HFFc6 (cell line): Measurements from ENCODE around the gene CRTC2. TPM values are rescaled to one million over a fixed set of nuclear protein-coding genes. Genes with fewer than 3 reads are reported as not detected.

Experiments used
- DNase-seq: peaks from one replicate; pipeline ENCODE4 v3.0.0-alpha.2; 2018
- H3K27ac Mint-ChIP-seq: 2 replicates; pipeline ENCODE4 v1.8.0; 2020; ENCODE audit warnings: mild to moderate bottlenecking, mixed read lengths
- H3K27me3 Mint-ChIP-seq: 2 replicates; pipeline ENCODE4 v1.8.0; 2021; ENCODE audit warnings: mild to moderate bottlenecking, moderate library complexity, mixed read lengths; ENCODE audit not compliant: insufficient read depth
- H3K36me3 Mint-ChIP-seq: 2 replicates; pipeline ENCODE4 v1.8.0; 2021; ENCODE audit warnings: low read depth, mixed read lengths
- H3K4me1 Mint-ChIP-seq: 2 replicates; pipeline ENCODE4 v1.8.0; 2020; ENCODE audit warnings: low read depth, mixed read lengths
- H3K4me3 Mint-ChIP-seq: 2 replicates; pipeline ENCODE4 v1.8.0; 2020; ENCODE audit warnings: mild to moderate bottlenecking, moderate library complexity, mixed read lengths
- H3K9me3 Mint-ChIP-seq: 2 replicates; pipeline ENCODE4 v1.8.0; 2020; ENCODE audit warnings: mild to moderate bottlenecking, mixed read lengths
- total RNA-seq, 6 experiments: library from RNA; stranded (reverse); fragmentation: NEBNext Ultra II Directional; extraction: Animal tissue kit (Norgen Biotek cat#: 25700); gene quantifications; 2 replicates in 1 of 6; 3 replicates in 5 of 6; pipeline ENCODE4 v1.2.3, GENCODE V29; 2021
- TF ChIP-seq, protein P1 (sequence below): fragments of 200-600 bp; sonication (generic); IDR thresholded peaks from 2 replicates; pipeline ENCODE4 v1.5.0; 2021; ENCODE audit warnings: antibody characterized with exemption, mild to moderate bottlenecking

CRTC2 gene
- total RNA-seq, 6 experiments from 2014 or later = 22.3 to 31.3 (median 29.1) TPM

DNA sequence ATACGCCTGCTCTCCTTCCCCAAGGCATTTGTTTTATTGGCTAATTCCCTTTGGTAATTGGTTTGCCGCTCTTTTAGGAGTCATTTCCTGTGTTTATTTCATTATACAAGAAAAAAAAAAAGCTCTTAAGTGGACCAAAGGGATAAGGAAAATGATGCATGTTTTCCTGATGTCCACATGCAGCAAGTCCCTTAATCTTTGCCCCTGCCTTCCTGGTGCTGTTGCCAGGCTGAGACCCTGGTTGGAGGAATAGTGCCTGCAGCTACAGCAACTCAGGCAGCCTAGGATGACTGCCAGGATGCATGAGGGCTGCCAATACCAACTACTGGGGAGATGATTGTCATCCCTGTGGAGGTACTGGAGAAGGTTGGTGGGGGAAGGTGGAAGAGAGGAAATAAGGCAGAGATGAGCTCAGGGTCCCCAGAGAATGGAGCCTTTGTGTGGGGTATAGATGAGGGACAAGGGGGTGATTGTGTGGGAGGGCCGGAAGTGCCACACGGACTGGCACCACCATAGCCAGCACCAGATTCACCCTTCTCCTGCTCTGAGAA is 29.5 kb downstream of the CRTC2 start:
- Mint-ChIP-seq H3K4me3 (no peak overlapping the region; the same call in 1 of the 2 replicates), H3K27me3 (peaks cover 4% of the 10 kb centered on the region), H3K9me3 (no peaks in the 10 kb centered on the region), H3K4me1 (peaks cover 21% of the 10 kb centered on the region), H3K36me3 (no peaks in the 10 kb centered on the region; the same call in 1 of the 2 replicates), H3K27ac (peak overlapping the region; percentile 81)
- TF ChIP-seq, protein P1, sequence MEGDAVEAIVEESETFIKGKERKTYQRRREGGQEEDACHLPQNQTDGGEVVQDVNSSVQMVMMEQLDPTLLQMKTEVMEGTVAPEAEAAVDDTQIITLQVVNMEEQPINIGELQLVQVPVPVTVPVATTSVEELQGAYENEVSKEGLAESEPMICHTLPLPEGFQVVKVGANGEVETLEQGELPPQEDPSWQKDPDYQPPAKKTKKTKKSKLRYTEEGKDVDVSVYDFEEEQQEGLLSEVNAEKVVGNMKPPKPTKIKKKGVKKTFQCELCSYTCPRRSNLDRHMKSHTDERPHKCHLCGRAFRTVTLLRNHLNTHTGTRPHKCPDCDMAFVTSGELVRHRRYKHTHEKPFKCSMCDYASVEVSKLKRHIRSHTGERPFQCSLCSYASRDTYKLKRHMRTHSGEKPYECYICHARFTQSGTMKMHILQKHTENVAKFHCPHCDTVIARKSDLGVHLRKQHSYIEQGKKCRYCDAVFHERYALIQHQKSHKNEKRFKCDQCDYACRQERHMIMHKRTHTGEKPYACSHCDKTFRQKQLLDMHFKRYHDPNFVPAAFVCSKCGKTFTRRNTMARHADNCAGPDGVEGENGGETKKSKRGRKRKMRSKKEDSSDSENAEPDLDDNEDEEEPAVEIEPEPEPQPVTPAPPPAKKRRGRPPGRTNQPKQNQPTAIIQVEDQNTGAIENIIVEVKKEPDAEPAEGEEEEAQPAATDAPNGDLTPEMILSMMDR = no peak
- peak; percentile 37 for DNase-seq

DNA sequence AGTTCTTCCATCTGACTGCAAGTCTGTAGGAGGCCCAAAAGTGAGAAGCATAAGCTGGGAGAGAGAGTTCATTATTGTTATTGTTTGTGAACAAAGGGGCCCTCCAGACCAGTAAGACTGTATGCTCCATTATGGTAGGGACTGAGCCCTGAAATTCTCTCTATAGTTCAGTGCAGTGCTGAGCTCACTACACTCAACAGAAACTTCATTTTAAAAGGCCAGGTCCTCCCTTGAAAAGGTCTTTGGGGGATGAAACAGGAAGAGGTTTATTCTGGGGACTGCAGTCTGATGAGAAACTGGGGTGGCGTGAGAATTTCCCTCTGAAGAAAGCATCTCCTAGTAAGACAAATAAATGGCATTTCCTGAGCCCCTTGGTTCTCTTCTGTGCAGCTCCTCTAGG is 30.2 kb downstream of the CRTC2 start:
- H3K4me3 Mint-ChIP-seq = no peak overlapping the region; the same call in 1 of the 2 replicates
- no peaks in the 10 kb centered on the region for H3K9me3 Mint-ChIP-seq
- peaks cover 4% of the 10 kb centered on the region for H3K27me3 Mint-ChIP-seq
- no peak for DNase-seq
- TF ChIP-seq, protein P1 = no peak
- H3K4me1 Mint-ChIP-seq = peaks cover 26% of the 10 kb centered on the region
- H3K36me3 Mint-ChIP-seq = no peaks in the 10 kb centered on the region; the same call in 1 of the 2 replicates
- H3K27ac Mint-ChIP-seq = peak overlapping the region; percentile 81

DNA sequence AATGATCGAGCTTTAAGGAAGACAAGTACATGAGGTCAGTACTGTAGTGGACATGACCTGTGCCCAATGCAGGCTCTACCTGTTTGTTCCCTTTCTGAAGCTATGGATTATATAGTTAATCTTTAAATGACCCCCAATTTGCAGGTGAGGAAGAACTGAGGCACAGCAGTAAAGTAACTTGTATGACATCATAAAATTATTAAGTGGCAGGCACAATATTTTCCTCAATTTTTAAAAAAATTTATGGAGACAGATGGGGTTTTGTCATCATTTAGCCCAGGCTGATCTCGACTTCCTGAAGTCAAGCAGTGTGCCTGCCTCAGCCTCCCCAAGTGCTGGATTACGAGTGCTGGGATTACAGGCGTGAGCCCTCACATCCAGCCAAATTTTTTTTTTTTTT is 32.0 kb downstream of the CRTC2 start:
- H3K27ac Mint-ChIP-seq = no peak overlapping the region
- no peak for DNase-seq
- H3K9me3 Mint-ChIP-seq = no peaks in the 10 kb centered on the region
- TF ChIP-seq, protein P1 = no peak
- no peak overlapping the region for H3K4me3 Mint-ChIP-seq
- H3K36me3 Mint-ChIP-seq = no peaks in the 10 kb centered on the region; the same call in 1 of the 2 replicates
- H3K27me3 Mint-ChIP-seq = peaks cover 2% of the 10 kb centered on the region
- H3K4me1 Mint-ChIP-seq = peaks cover 30% of the 10 kb centered on the region

DNA sequence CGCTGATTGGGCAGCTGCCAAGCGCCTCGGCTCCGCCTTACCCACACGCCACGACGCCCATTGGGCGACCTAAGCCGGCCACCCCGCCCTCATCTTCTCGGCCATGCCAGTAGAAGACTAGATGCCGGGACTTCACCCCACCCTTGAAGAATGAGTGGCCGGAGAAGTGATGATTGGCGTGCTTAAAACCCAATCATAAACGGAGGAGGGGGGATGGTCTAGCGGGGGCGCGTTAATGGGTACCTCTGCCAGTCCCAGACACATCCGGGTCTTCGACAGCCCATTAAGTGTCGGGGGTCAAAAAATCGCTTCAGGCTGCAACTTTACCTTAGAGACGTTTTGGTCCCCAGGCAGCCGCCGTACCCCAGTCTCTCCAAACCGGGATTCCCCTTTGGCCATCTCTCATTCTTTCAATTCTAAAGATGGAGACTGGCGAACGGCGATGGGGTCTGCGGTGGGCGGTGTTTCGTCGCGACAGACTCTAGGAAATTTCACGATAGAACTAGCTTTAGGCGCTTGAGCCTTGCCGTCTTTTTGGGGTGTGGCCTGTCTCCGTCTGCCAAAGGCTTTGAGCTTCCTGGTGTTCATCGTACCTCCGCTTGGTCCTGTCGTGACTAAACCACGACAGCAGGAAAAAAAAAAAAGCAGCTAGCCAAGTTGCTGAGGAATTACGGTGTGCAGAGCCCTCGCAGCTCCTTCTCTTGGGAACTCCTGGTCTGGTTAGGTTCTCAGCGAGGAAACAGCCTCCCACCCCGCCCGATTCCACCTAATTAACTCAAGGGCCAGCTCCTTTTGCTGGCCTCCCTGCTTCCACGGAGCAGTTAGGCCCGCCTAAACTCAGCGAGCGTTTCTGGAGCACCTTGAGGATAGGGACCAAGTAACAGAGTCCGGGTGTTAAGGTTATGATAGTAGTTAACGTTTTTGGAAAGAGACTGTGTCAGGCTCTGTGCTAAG is 35.2 kb downstream of the CRTC2 start, which contains the start of gene GATAD2B:
Gene GATAD2B, minus strand, starts transcription at position 1 of the 954 bp plus-strand sequence. CDS start 94,625 bp downstream, outside the sequence.
- TF ChIP-seq, protein P1 = no peak
- no peaks in the 10 kb centered on the region for H3K9me3 Mint-ChIP-seq
- H3K36me3 Mint-ChIP-seq = no peaks in the 10 kb centered on the region
- peaks cover 35% of the 10 kb centered on the region for H3K4me1 Mint-ChIP-seq
- peak within 1 kb of the TSS; percentile 96 for H3K27ac Mint-ChIP-seq
- DNase-seq = peak; percentile 100
- no peaks in the 10 kb centered on the region; the same call in none of the 2 replicates for H3K27me3 Mint-ChIP-seq
- H3K4me3 Mint-ChIP-seq = peak within 1 kb of the TSS; percentile 86

DNA sequence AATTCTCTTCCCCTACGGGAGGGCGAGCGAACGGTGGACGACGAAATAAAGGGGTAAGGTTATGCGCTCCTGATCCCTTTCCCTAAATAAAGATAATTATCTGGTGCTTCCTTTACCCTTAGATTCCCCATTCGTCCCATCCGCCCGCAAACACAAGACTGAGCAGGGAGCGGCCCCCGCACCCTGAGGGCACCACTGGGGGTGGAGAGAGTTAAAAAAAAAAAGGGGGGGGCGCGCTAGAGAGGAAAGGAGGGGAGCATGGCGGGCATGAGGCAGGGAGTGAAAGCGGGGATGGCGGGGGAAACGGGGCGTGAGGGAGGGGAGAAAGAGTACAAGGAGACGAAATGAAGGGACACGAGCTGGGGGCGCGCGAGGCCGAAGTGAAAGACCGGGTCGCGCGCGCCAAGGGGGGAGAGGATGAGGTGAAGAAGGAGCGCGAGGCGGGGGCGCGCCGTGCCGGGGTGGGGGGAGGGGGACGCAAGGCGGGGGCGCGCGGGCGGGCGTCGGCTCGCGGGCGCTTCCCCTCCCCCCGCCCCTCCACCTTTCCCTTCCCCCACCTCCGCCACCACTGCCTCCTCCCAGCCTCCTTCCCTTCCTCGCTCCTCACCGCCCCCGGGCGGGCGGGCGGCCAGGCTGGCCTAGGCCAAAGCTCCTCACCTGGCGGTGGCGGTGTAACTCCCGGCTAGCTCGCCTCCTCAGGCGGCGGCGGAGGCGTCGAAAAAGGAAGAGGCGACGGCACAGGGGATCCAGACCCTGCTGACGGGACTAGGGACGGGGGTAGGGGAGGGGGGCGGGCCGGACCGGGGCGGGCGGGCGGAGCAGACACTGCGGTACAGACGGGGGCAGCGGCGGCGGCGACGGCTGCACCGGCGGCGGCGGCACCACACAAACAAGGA is 36.1 kb downstream of the CRTC2 start:
- peak overlapping the region; percentile 86 for H3K4me3 Mint-ChIP-seq
- peaks cover 37% of the 10 kb centered on the region for H3K4me1 Mint-ChIP-seq
- H3K36me3 Mint-ChIP-seq = no peaks in the 10 kb centered on the region
- no peaks in the 10 kb centered on the region; the same call in 1 of the 2 replicates for H3K27me3 Mint-ChIP-seq
- H3K27ac Mint-ChIP-seq = peak overlapping the region; percentile 59
- TF ChIP-seq, protein P1 = peak; percentile 38; the same call in 1 of the 2 replicates
- no peaks in the 10 kb centered on the region for H3K9me3 Mint-ChIP-seq
- DNase-seq = no peak
